MV-4-11 (cell line): ENCODE data around the gene UNC5C.

Experiments
- DNase-seq: peaks from one replicate; lab custom pipeline; 2025; lab: John Stamatoyannopoulos, UW

UNC5C gene

GRCh38 chr4:95402299-95402698 lies 146.5 kb downstream of the UNC5C start:
- no peak for DNase-seq

GRCh38 chr4:95398217-95398616 lies 150.6 kb downstream of the UNC5C start:
- DNase-seq, result no peak

GRCh38 chr4:95394752-95395306 lies 153.9 kb downstream of the UNC5C start:
- no peak for DNase-seq

- DNase-seq, result no peak
Observed at GRCh38 chr4:95393821-95394220, 155.0 kb downstream of the UNC5C start.

- DNase-seq, result no peak
Observed at GRCh38 chr4:95388911-95389310, 159.9 kb downstream of the UNC5C start.

- no peak for DNase-seq
Observed at GRCh38 chr4:95387719-95388118, 161.1 kb downstream of the UNC5C start.

- no peak for DNase-seq
Observed at GRCh38 chr4:95386410-95386809, 162.4 kb downstream of the UNC5C start.

GRCh38 chr4:95381843-95382580 lies 166.8 kb downstream of the UNC5C start:
- no peak for DNase-seq

- no peak for DNase-seq
Observed at GRCh38 chr4:95379633-95380032, 169.1 kb downstream of the UNC5C start.

- no peak for DNase-seq
Observed at GRCh38 chr4:95377366-95377900, 171.3 kb downstream of the UNC5C start.

- DNase-seq, result no peak
Observed at GRCh38 chr4:95371476-95372224, 177.1 kb downstream of the UNC5C start.

GRCh38 chr4:95367824-95368223 lies 180.9 kb downstream of the UNC5C start:
- no peak for DNase-seq

GRCh38 chr4:95363966-95364365 lies 184.8 kb downstream of the UNC5C start:
- no peak for DNase-seq

- DNase-seq, result no peak
Observed at GRCh38 chr4:95363559-95363925, 185.2 kb downstream of the UNC5C start.

GRCh38 chr4:95362906-95363558 lies 185.7 kb downstream of the UNC5C start:
- no peak for DNase-seq

- no peak for DNase-seq
Observed at GRCh38 chr4:95362066-95362465, 186.7 kb downstream of the UNC5C start.

- no peak for DNase-seq
Observed at GRCh38 chr4:95361696-95361965, 187.1 kb downstream of the UNC5C start.

- DNase-seq, result no peak
Observed at GRCh38 chr4:95360906-95361695, 187.7 kb downstream of the UNC5C start.

- no peak for DNase-seq
Observed at GRCh38 chr4:95360256-95360903, 188.4 kb downstream of the UNC5C start.

- no peak for DNase-seq
Observed at GRCh38 chr4:95358421-95358820, 190.4 kb downstream of the UNC5C start.

- no peak for DNase-seq
Observed at GRCh38 chr4:95355021-95355420, 193.8 kb downstream of the UNC5C start.
